Upper lobe of left lung (tissue), 4 donors: ENCODE data around the gene SPRR3.

Experiments
- EP300 ChIP-seq, 4 donors: sonication (generic); formaldehyde crosslinking; IDR thresholded peaks; one replicate each; pipeline ENCODE4 v1.5.1; 2017; ENCODE audit warnings: antibody characterized with exemption in 4 of 4, control low read depth in 2 of 4
- POLR2A ChIP-seq, 4 donors: fragments of 450-650 bp; IDR thresholded peaks; one replicate each; pipeline ENCODE4 v1.5.1; 2016 to 2017; ENCODE audit warnings: antibody characterized with exemption in 4 of 4, mild to moderate bottlenecking in 2 of 4
- POLR2AphosphoS5 ChIP-seq, 2 donors: sonication (generic); formaldehyde crosslinking; IDR thresholded peaks; one replicate each; pipeline ENCODE4 v1.5.1; 2017; ENCODE audit warnings: antibody characterized with exemption in 2 of 2
- TF ChIP-seq, protein P1 (sequence below), 6 experiments: fragments of 450-650 bp in 4 of 6; fragments of 200-600 bp in 2 of 6; sonication (generic) in 2 of 6; IDR thresholded peaks; one replicate each; pipeline ENCODE4 v1.5.1; 2016 to 2019; ENCODE audit warnings: antibody characterized with exemption in 6 of 6

DNA sequence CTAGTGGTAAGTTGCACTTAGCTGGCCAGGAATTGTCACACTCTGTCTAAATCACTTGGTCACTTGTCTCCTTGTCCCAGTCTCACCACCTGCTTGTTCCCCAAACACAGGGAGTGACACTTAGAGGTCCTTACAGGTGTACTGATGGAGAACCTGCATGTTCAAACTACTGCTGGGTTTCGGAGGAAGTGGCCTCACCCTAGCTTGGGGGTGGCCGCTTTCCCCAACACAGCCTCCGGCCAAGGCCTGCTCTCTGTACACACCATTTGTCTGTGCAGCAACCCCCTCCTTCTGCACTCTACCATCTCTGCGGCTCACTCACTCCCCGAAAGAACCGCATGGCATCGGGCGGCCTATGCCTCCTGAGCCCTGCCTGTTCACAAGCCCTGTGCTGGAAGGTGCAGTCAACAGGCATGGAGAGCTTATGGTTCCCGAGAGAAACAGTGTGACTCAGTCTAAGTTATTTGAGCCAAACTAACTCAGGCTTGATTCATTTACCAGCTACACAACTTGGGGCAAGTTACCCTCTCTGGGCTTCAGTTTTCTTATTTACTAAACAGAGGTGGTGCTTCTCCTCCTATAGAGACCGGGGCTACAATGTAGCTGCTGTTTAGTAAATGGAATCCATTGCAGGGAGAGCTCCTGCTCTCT is 41.6 kb upstream of the SPRR3 start:
- TF ChIP-seq, protein P1, sequence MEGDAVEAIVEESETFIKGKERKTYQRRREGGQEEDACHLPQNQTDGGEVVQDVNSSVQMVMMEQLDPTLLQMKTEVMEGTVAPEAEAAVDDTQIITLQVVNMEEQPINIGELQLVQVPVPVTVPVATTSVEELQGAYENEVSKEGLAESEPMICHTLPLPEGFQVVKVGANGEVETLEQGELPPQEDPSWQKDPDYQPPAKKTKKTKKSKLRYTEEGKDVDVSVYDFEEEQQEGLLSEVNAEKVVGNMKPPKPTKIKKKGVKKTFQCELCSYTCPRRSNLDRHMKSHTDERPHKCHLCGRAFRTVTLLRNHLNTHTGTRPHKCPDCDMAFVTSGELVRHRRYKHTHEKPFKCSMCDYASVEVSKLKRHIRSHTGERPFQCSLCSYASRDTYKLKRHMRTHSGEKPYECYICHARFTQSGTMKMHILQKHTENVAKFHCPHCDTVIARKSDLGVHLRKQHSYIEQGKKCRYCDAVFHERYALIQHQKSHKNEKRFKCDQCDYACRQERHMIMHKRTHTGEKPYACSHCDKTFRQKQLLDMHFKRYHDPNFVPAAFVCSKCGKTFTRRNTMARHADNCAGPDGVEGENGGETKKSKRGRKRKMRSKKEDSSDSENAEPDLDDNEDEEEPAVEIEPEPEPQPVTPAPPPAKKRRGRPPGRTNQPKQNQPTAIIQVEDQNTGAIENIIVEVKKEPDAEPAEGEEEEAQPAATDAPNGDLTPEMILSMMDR (IDR thresholded peaks at IDR 0.05) = no peak
- TF ChIP-seq POLR2A (IDR thresholded peaks at IDR 0.05) = no peak
- no peak for TF ChIP-seq POLR2AphosphoS5 (IDR thresholded peaks at IDR 0.05)
- TF ChIP-seq EP300 (IDR thresholded peaks at IDR 0.05) = no peak
